HG03378 (cell line): ENCODE data around the gene DOCK4.

Experiments used
- ATAC-seq: cut with Tn5 transposase; IDR thresholded peaks from one replicate; pipeline ENCODE4 v1.9.1; 2021; ENCODE audit warnings: mild to moderate bottlenecking, moderate library complexity; ENCODE audit not compliant: unreplicated experiment

DOCK4 gene

DNA sequence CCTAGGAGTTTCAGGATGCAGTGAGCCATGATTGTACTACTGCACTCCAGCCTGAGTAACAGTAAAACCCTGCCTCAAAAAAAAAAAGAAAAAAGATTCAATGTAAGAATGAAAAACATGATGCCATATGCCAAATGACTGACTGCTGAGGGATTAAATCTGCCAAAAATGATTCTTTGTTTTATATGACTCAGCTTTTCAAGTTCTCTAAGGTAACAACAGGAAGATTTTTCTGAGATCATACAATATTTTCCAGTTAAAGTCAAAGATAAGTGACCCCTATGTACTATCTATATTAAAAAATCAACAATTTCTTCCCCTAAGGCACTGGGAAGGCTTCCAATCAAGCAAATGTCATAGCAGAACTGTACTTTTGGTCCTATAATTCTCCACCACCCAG lies 372.7 kb downstream of the DOCK4 start:
- no peak for ATAC-seq

DNA sequence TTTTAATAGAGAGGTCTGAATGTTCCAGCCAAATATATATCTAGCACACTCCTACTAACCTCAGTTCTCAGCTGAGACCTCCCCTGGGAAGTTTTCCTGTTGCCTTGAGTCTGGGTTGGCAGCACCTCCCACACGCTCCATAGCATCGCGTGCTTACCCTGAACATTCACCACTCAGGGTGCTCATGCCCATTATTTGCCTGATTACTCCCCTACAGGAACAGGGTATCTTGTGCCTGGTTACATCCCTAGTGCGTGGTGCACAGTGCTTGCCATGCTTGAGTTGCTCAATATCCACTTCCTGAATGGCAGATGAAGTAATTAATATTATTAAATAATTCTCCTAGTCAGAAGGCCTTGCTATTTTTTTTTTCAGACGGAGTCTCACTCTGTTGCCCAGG lies 374.0 kb downstream of the DOCK4 start:
- ATAC-seq: no peak

DNA sequence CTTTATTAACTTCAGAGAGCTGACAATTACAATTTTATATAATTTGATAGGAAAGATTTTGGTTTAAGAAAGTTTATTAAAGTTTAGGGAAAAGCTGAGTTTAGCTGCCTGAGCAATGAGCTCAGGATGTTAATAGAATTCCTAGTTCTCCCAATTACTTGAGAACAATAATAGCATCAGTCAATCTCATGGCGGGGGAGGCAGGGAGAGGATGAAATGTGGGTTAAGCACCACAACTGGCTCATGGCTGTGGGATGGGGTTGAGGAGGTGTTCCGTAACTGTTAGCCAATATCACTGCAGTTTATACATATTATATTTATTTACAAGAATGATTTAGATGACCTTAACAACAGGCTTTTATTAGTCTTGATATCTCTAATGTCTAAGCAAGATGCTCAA lies 377.0 kb downstream of the DOCK4 start:
- ATAC-seq: no peak

DNA sequence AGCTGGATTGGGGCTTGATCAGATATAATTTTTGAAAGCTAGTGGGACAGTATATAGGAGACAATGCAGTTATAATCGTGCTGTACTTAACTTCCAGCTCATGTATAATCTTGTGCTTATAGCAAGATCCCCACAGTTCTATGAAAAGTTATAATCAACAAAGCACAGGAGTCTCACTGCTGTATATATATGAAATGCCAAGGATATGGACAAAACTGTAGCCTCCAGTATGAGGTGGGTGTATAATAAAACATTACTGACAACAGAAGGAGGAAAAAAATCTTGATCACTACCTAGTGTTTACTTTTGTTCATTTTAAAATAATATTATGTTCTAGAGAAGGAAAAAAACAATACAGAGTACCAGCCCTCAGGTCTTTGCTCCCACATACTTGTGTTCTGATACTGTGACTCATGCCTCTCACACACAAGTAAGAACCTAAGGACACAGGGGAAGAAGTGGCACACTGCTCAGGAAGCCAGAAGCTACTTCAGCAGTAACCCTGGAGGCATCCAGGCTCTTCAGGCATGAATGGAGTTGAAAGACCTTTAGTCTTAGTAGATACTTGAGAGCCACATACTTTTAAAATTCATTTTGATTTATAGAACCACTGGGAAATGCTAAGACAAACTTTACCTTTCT lies 378.2 kb downstream of the DOCK4 start:
- no peak for ATAC-seq

DNA sequence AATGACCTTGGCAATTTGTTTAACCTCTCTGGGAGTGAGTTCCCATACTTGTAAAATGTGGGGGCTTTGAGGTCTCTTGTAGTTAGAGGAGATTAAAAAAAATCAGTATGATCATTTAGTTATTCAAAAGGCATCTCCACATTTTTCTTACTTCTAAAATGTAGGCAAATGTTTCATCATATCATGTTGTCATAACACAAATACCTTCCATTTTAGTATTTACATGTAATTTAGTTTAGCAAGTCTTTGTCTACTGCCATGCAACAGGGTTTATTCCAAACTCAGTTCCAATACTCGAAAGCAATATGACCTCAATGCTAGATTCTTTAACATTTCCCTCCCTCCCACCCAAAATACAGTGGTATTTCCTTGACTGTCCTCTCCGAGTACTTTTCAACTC lies 381.2 kb downstream of the DOCK4 start:
- ATAC-seq: no peak

DNA sequence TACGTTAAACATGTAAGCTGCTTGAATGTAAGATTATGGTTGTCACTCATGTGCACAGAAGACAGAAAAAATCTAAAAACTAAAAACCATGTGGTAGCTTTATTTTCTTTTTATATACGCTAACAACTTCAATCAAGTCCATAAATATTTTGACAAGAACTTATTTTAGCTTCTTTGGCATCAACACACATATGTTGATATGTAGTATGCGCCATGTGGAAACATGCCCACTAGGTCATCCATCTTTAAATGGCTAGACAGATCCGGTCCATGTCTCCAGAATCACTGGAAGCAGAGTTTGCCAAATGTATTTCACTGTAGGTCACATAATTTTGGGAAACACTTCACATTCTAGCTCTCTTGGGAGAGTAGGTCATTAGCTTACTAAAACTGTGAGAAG lies 382.4 kb downstream of the DOCK4 start:
- ATAC-seq: no peak

DNA sequence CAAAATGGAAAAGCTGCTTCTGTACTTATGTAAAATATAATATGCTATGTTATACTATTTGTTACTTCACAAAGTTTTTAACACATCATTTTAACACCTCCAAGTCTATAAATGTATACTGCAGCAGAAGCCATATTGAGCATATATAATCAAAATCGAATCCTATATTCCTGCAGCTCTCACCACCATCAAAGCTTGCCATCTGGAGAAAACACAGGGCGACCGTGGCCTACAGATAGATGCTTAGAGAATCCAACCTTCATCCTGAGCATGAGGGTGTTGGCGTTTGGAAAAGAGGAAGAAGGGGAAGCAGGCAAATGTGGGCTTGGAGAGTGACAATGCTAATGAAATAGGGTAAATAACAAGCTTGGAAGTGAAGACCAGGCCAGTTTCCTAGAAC lies 385.2 kb downstream of the DOCK4 start:
- ATAC-seq: no peak

DNA sequence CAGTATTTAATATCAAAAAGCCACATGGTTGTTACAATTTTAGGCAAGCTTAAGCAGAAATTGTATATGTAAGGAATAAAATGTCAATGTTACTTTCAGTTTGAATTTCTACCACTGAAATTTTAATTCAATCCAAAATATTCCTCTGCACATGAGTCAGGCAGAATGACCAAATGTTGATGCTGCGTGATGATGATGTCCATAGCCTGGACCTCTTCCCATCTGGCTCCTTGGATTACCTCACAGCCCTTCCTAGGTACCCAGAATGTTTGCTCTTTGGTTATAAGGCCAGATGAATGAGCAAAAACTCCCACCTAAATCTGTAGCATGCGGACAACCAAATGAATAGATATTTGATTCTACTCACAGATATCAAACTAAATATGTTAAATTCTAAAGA lies 385.6 kb downstream of the DOCK4 start:
- no peak for ATAC-seq

DNA sequence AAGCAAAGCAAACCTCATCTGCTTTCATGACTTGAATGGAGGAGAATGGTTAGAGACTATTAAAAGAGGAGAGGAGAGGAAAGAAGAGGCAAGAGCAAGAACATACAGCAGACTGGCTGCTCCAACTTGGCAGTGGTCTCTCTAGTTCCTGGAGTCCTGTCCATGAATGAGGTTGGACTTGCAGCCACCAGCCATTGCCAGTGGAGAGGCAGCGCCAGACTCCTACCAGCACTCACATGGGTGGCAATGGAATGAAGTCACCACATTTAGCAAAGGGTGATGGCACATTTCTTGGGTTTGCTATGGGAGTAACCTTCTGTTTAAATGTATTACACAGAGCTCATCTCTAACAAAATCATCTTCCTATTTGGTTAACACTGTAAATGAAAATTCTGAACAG lies 386.1 kb downstream of the DOCK4 start:
- no peak for ATAC-seq

DNA sequence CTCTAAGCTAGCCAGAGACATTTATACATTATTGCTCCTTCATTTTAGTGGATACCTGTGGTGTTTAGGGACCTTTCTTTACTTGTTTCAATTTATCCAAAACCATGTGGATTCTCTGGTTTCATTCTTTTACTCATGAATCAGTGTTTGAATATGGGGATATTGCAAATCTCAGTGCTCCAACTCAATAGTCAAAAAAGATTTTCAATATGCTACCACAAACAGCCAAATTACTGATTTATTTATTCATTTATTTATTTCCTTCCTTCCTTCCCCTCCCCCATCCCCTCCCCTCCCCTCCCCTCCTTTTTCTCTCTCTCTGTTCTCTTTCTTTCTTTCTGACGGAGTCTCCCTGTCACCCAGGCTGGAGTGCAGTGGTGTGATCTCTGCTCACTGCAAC lies 390.8 kb downstream of the DOCK4 start:
- no peak for ATAC-seq

DNA sequence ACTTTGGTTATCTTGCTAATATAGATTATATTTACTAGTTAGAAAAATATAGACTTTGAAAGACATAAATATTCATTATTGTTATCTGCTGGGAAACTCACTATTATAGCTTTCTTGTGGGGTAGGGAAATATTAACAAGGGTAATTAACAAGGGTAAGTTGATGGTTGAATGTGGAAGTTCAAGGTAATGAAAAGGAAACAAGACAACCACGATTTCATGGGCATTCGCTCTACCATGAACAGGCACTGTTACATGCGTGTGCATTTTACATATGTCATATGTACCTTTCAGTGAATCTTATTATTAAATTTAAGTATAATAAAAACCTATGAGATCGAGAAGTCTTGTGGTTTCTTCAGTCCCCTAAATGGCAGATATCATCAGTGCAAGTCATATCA lies 392.9 kb downstream of the DOCK4 start:
- ATAC-seq: no peak

DNA sequence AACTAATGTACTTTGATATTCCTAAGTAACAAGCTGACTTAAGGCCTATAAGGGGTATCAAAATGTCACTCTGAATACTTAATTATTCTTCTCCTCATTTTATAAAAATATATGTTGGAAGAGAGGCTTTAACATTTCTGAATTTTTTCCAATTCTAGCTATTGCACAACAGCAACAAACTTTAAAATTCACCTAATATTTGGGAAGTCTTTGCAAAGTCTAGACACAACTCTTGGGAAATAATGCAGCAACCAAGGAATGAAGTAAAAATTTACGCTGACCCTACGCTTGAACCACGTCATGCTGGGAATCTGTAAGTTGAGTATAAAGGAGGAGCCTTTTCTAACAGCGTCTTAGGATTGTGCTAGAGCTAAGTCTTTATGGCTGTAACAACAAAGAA lies 400.0 kb downstream of the DOCK4 start:
- ATAC-seq: no peak

DNA sequence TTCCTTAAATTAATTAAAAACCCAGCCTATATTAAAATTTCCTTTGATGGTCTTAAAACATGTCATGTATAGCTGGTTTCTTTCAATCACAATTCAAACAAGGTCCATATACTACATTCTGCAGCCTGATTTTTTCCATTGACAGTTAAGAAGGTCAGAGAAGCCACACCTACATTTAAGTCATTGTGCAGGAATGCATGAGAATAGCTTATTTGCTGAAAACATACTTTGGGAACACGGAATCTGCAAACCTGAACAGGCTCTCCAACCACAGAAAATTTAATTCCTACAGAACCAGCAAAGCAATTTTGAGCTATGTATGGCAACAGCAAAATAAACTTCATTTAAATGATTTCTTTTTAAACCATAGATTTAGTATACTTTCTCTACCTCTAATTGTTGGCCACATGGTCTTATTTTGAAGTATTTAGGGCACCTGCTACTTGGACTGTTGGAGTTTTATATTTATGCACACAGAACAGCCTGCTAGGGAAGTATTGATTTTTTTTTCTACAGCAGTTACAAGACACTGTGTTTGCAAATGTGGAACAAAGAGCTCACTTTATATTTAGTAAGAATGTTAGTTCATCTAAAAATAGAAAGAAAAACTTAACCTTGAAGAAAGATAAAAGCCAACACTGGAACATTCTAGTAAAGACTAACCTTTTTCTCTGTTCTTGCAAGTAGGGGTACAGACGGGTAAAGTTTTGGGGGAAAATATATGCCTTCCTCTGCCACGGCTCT lies 403.0 kb downstream of the DOCK4 start:
- ATAC-seq: no peak

DNA sequence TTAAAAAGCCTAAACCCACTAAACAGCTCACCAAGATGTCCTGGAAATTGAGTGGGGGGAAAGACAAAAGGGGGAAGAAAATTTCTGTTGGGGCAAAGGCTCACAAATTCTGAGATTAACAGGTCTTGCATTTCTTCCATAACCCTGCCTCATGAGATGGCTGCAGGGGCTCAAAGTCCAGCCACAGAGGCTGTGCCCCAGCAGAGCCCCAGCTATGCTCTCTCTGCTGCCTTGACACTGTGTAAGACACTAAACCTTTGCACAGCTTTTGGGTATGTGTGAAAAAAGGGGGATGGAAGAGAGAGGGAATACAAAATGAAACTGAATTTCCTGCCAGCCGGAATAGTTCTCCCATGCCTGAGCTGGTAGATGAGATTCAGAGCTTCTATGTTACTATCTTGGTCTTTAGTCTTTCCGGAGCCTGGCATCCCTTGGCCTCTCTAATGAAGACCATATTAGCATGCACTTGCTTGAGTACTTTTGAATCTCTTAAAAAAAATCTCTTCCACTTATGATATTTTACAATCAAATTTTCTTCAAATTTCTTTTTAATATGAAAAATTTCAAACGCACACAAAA lies 403.9 kb downstream of the DOCK4 start:
- ATAC-seq: no peak

DNA sequence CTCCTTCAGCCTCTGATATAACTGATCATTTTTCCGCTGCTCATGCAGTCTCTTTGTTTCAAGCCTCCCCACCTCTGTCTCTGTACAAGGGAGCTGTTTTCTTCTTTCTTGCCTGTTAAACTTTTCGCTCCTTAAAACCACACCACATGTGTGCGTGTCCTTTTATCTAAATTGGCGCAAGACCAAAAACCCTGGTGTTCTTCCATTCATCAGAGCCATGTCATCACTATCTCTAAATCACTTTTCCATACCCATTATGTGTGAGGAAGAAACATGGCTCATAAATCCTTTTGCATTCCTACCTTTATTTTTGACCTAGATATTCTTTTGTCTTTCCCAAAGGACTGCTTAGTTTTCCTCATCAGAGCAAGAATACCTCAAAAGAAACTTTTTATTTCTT lies 404.9 kb downstream of the DOCK4 start:
- ATAC-seq: no peak

DNA sequence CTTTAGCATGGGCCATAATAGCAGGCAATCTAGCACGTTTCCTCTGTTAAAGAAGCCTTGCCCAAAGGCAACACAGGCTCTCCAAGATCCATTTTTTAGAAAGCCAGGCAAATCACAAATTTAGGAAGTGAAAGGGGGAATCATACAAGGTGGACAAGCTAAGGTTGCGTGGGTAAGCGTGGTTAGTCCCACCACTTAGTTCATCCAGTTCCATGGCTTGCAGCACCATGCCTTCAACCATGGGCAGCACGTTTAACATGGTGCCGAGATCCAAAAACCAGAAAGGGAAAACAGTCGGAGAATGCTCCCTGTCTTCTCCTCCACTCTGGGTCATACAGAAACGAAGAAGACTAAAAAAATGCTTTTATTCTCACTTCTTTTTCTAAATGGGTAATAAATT lies 409.5 kb downstream of the DOCK4 start:
- ATAC-seq: no peak

DNA sequence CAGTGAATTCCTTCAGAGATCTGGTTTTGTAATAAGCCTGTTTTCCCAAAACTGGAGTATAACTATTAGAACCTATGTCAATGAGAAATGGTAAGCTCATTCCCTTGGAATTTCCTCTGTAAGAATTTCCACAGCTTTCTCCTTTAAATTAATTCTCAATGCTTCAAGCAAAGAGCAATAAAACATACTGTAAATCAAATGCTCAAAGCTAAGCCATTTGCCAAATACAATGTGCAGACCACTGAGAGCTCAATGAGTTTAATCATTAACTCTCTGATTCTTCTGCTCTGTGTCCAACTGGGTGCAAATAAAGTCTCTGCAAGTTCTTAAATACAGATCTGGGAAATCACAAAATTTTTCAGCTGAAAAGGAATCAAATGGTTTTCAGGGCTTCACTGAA lies 416.3 kb downstream of the DOCK4 start:
- ATAC-seq: no peak

DNA sequence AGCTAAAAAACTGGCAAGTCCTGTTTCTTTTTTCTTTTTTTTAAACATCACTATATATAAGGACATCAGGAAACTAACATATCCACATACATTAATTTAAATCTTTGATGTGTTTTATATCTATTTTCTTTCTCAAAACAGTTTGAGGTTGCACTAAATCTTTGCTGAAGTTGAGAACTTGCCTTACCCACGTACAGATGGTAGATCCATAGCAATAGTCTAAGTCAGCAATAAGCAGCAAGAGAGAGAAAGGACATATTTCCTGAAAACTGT lies 417.2 kb downstream of the DOCK4 start:
- ATAC-seq: no peak

DNA sequence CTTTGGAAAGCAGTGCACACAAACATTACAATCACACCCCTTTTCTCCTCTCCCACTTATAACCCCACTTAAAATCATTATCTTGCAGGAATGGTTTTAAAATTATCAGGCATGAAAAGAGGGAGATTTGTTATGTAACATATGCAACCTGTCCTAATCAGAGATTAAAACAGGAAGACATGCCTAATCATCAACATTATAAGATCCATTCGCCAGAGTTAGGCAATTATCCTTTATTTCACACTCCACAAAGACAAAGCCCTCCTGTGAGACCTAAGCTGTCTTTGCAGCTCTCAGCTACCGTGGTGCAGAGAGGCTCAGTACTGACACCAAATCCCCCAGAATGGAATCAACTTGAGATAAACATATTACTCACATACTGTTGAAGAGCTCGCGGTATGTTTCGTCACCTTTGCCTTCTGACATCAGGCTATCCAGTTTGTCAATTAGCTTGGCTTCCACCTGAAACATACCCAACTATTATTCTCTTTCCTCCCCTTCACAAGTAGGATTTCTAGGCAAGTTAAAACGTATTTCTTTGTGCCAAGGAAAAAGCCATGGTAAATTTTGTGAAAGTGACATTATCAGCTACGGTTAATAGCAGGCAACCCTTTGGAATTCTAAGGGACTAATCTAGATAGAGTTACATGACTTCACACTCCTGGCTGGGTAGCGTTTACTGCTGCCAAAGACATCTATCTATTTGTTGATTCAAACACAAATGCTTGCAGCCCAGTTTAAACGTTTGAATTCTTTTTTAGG lies 417.7 kb downstream of the DOCK4 start:
- no peak for ATAC-seq

DNA sequence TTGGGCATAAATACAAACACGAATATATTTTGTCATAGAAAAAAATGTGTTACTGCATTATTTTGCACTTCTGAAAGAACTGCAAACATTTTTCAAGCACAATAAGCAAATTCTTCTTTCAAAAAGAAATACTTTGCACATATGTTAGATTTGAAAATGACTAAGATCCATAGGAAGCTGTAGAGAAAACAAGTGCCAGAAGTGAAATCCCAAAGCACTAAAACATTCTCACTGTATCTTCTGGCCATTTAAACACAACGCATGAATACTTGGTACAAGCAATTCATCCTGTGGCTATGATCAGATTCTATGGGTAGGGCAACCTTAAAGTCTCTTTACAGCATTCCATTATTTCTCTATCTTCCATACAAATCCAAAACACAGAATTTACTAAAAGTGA lies 418.5 kb downstream of the DOCK4 start:
- no peak for ATAC-seq

DNA sequence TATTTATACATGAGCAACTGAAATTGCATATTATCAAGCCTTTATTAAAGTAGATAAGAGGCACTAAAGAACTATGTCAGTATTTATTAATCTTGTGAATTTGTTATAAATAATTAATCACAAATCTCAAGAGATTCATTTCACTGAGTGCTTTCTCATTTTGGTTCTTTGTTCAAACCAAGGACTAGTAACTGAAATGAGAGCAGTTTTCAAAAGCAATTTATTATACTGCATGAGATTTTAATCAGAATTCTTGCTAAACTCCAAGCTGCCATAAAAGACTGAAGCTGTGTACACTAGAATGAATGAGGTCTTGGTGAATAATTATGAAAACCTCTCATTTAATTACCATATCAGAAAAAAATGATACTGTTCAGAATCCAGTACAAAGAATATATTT lies 419.1 kb downstream of the DOCK4 start:
- no peak for ATAC-seq

DNA sequence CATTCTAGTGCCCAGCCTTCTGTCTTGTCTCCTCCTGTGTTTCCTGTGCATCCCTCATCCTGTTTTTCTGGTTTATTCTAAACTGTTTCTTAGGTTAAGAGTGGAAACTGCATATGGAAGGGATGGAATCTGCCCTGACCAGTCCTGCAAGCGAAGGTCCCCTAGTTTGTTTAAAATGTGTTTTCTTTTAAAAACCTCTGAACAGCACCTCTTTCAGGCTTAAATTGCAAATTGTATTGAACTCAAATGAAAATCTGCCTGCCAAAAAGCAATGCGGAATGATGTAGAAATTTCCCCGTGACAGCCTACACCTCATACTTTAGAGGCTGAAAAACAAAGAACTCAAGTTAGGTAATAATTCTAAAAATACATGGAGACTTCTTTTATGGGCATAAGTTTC lies 421.1 kb downstream of the DOCK4 start:
- ATAC-seq: no peak
